SK-N-MC (cell line): ENCODE data around the gene CCT6A.
"Not testable (repeated sequence)": the region's sequence is repeated elsewhere in the genome, so short reads cannot be mapped to it uniquely, and the experiment has no call there.

Experiments
- EZH2 ChIP-seq: fragments of 200-600 bp; sonication (generic); IDR thresholded peaks from one replicate; pipeline ENCODE4 v1.6.1; 2017; ENCODE audit warnings: antibody characterized with exemption
- FOXP2 ChIP-seq: optimal IDR thresholded peaks from 2 replicates; pipeline ENCODE3; 2011; ENCODE audit warnings: mild to moderate bottlenecking, moderate library complexity; ENCODE audit not compliant: insufficient read depth; ENCODE audit errors: extremely low read length, control extremely low read depth
- POLR2AphosphoS5 ChIP-seq: IDR thresholded peaks from 2 replicates; pipeline ENCODE4 v1.6.1; 2012; ENCODE audit warnings: mild to moderate bottlenecking, low read depth, low read length, borderline replicate concordance

- not testable (repeated sequence) for TF ChIP-seq EZH2, POLR2AphosphoS5, FOXP2
These were observed 34.5 kb upstream of the CCT6A start for GRCh38 chr7:56017015-56017414.
